Middle frontal gyrus (tissue), 1 donor: ENCODE measurements around the gene SLFN5.
"Not testable (repeated sequence)": the region's sequence is repeated elsewhere in the genome, so short reads cannot be mapped to it uniquely, and the experiment has no call there.

ENCODE experiments used
- DNase-seq: peaks from one replicate; pipeline ENCODE4 v3.0.0-alpha.2; 2015; ENCODE audit warnings: low spot score; ENCODE audit errors: extremely low spot score

Gene SLFN5

GRCh38 chr17:35242158-35242804 lies 591 bp upstream of the SLFN5 start:
- DNase-seq = no peak

DNA sequence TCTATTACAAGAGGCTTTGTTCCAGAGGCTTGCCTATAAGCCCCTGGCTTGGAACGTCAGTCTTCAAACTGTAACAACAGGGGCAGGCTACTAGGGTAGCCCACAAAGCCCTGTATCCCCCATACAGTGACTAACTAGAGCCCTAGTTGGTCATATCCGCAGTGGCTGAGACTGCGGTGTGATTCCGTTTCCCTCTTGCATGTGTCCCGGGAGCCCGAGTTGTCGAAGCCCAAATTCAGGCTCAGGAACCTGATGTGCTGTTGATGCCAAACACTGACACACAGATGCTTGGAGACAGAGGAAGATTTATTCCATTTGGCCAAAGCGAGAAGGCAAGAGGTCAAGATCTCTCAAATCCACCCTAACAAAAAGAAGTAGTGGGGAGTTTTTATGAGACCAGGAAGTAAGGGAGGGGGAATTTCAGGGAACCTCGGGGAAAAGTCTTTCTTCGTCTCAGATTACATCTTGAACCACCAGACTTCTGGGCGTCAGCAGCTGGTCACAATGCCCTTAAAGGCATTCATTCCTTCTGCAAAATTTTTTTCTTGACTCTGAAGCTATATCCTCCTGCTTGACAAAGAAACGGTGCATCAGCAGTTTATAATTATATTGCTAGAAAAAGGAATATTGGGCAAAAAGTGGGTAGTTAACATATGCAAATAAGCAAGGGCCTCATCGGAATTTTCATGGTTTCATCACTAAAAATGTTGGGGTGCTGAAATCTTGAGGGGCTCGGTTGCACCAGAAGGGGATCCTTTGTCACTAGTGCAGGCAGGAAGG lies 879 bp downstream of the SLFN5 start:
- no peak for DNase-seq

GRCh38 chr17:35244341-35245195 lies 1.7 kb downstream of the SLFN5 start:
- DNase-seq = no peak

GRCh38 chr17:35245196-35245486 lies 2.3 kb downstream of the SLFN5 start:
- no peak for DNase-seq

- no peak for DNase-seq
Measured at GRCh38 chr17:35252651-35253050, 9.8 kb downstream of the SLFN5 start.

GRCh38 chr17:35254107-35254773 lies 11.4 kb downstream of the SLFN5 start:
- DNase-seq = no peak

- DNase-seq = no peak
Measured at GRCh38 chr17:35255316-35255715, 12.4 kb downstream of the SLFN5 start.

GRCh38 chr17:35256629-35257028 lies 13.8 kb downstream of the SLFN5 start:
- no peak for DNase-seq

DNA sequence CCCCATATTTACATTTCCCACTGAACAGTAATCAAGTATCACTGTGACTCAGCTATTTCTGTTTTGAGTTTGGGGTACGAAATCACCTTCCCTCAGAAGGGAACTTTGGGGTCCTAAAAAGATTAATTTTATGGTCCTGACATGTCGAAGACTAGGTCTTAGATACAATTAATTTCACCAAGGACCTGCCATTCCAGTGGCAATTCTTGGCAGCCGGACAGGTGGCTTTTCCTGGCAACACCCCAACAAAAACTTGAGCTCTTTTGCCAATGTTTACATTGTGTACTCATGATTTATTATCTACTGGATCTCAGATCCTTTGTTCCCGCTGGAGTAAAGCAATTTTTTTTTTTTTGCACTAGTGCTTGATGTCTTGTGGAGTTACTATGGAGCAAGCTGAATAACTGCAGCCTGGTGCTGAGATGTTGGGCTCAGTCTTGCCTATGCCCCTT lies 14.4 kb downstream of the SLFN5 start:
- no peak for DNase-seq

DNA sequence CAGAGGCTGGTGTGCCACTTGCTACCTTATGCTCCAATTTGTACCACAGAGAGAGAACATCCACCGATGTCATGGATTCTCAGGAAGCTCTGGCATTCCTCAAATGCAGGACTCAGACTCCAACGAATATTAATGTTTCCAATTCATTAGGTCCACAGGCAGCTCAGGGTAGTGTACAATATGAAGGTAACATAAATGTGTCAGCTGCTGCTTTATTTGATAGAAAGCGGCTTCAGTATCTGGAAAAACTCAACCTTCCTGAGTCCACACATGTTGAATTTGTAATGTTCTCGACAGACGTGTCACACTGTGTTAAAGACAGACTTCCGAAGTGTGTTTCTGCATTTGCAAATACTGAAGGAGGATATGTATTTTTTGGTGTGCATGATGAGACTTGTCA lies 16.1 kb downstream of the SLFN5 start:
- no peak for DNase-seq

- DNase-seq = no peak
Measured at GRCh38 chr17:35265071-35265470, 22.2 kb downstream of the SLFN5 start.

DNA sequence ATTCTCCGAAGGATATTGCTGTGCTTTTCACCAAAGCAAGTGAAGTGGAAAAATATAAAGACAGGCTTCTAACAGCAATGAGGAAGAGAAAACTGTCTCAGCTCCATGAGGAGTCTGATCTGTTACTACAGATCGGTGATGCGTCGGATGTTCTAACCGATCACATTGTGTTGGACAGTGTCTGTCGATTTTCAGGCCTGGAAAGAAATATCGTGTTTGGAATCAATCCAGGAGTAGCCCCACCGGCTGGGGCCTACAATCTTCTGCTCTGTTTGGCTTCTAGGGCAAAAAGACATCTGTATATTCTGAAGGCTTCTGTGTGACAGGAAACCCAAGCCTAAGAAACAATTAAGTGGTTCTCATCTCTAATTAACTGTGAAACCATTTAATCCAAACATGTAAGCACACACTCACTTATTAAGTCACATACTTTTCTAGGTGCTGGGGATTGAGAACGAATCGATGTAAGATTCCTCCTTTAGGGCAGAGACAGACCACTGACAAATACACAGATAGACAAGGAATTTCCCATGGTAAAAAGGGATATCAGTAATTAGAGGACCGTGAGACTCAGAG lies 22.8 kb downstream of the SLFN5 start:
- no peak for DNase-seq

GRCh38 chr17:35274167-35275066 lies 31.5 kb downstream of the SLFN5 start:
- not testable (repeated sequence) for DNase-seq

GRCh38 chr17:35278454-35278853 lies 35.6 kb downstream of the SLFN5 start:
- not testable (repeated sequence) for DNase-seq

DNA sequence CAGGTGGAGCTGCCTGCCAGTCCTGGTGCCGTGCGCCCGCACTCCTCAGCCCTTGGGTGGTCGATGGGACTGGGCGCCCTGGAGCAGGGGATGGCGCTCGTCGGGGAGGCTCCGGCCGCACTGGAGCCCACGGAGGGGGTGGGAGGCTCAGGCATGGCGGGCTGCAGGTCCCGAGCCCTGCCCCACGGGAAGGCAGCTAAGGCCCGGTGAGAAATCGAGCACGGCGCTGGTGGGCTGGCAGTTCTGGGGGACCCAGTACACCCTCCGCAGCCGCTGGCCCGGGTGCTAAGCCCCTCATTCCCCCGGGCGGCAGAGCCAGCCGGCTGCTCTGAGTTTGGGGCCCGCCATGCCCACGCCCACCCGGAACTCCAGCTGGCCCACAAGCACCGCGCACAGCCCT lies 36.0 kb downstream of the SLFN5 start:
- DNase-seq = not testable (repeated sequence)

DNA sequence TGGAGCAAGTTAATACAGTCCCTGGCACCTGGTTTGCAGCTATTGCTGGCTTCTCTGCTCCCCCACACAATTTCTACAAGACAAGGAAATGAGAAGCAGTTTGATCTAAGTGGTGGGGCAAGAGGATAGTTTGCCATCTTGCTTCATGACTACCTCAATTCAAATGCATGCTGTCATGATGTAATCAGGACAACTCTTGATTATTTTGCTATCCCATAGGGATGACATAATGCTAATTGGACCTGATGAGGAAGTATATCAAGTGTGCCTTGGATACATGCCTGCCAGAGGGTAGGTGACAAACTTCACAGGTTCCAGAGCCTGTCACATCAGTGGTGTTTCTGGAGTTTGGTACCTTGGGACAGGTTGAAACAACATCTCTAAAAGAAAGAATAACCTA lies 40.9 kb downstream of the SLFN5 start:
- DNase-seq = no peak

DNA sequence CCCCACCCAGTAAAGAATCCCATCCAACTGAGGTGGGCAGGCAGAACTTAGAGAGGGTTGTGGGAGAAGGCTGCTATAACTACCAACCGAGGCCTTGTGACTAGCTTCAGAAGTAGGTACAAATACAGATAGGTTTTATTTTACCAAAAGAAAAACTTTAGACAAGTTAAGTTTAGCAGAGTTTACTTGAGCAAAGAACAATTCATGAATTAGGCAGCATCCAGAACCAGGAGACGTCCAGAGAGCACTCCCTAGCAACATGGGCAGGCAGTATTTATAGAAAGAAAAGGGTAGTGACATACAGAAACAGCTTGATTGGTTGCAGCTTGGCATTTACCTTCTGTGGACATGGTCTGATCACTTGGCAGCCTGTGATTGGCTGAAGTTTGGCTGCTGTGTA lies 42.1 kb downstream of the SLFN5 start:
- DNase-seq = no peak

- no peak for DNase-seq
Measured at GRCh38 chr17:35286120-35286781, 43.4 kb downstream of the SLFN5 start.

DNA sequence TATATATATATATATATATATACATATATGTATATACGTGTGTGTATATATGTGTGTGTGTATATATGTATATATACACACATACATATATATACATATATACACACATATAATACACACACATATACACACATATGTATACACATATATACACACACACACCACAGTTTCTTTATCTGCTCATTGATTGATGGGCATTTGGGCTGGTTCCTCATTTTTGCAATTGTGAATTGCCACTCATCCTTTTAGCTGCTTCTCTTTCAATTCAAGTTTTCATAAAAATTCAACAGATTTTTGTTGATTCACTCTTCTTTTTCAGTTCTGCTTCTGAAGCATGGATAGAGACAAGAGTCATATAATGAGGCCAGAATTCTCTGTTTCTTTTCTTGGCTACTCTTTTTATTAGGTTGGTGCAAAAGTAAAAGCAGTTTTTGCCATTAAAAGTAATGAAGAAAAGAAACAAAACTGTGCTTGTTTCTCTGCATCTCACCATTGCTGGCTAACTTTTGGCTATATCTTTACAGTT lies 44.5 kb downstream of the SLFN5 start:
- DNase-seq = no peak
